Measurements from ENCODE around the gene SORT1.

SORT1 gene

GRCh38 chr1:109272021-109272799, 125.5 kb downstream of the SORT1 start:
- DNase-seq (ENCODE audit: low read depth), result no peak
- no peak overlapping the region for H3K4me3 ChIP-seq (ENCODE audit: low read length)
- TF ChIP-seq, protein P1, sequence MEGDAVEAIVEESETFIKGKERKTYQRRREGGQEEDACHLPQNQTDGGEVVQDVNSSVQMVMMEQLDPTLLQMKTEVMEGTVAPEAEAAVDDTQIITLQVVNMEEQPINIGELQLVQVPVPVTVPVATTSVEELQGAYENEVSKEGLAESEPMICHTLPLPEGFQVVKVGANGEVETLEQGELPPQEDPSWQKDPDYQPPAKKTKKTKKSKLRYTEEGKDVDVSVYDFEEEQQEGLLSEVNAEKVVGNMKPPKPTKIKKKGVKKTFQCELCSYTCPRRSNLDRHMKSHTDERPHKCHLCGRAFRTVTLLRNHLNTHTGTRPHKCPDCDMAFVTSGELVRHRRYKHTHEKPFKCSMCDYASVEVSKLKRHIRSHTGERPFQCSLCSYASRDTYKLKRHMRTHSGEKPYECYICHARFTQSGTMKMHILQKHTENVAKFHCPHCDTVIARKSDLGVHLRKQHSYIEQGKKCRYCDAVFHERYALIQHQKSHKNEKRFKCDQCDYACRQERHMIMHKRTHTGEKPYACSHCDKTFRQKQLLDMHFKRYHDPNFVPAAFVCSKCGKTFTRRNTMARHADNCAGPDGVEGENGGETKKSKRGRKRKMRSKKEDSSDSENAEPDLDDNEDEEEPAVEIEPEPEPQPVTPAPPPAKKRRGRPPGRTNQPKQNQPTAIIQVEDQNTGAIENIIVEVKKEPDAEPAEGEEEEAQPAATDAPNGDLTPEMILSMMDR (IDR thresholded peaks at IDR 0.05; ENCODE audit: insufficient read depth, low read depth, low read length, missing control alignments), result no peak

DNA sequence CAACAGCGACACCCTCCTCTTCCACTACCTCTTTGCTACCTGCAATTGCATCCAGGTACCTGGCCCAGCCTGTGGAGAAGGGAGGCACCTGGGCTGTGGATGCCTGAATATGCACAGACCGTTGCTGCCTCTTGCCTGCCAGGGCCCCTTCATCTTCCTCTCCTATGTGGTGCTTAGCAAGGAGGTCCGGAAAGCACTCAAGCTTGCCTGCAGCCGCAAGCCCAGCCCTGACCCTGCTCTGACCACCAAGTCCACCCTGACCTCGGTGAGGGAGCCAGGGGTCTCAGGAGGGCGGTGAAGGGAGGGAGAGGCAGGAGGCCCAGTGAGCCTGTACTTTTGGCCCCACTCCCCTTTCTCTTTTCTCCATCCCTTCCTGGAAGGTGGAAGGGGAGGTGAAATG, 126.3 kb downstream of the SORT1 start:
- no peak overlapping the region for H3K4me3 ChIP-seq (ENCODE audit: low read length)
- no peak for DNase-seq (ENCODE audit: low read depth)
- TF ChIP-seq, protein P1 (IDR thresholded peaks at IDR 0.05; ENCODE audit: insufficient read depth, low read depth, low read length, missing control alignments), result no peak

GRCh38 chr1:109270623-109271317, 126.9 kb downstream of the SORT1 start:
- TF ChIP-seq, protein P1 (IDR thresholded peaks at IDR 0.05; ENCODE audit: insufficient read depth, low read depth, low read length, missing control alignments), result no peak
- no peak overlapping the region for H3K4me3 ChIP-seq (ENCODE audit: low read length)
- DNase-seq (ENCODE audit: low read depth), result no peak

DNA sequence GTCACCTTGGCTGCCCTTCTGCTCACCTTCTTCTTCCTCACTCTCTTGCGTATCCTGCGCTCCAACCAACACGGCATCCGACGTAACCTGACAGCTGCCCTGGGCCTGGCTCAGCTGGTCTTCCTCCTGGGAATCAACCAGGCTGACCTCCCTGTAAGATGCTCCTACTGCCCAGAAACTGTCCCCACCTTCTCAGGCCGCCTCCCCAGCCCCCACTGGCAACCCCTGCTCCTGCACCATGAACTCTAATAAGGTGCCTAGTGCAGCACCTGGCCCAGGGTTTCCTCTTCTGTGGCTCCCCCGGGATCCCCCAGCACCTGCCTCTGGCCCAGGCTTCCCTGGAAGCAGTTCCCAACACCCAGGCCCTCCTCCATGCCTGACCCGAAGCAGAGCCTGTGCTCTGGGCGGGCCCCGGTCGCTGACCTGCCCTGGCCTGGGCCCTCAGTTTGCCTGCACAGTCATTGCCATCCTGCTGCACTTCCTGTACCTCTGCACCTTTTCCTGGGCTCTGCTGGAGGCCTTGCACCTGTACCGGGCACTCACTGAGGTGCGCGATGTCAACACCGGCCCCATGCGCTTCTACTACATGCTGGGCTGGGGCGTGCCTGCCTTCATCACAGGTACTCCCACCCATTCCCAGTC, 127.6 kb downstream of the SORT1 start:
- no peak for DNase-seq (ENCODE audit: low read depth)
- no peak overlapping the region for H3K4me3 ChIP-seq (ENCODE audit: low read length)
- TF ChIP-seq, protein P1 (IDR thresholded peaks at IDR 0.05; ENCODE audit: insufficient read depth, low read depth, low read length, missing control alignments), result no peak

- no peak for DNase-seq (ENCODE audit: low read depth)
- TF ChIP-seq, protein P1 (IDR thresholded peaks at IDR 0.05; ENCODE audit: insufficient read depth, low read depth, low read length, missing control alignments), result no peak
- H3K4me3 ChIP-seq (ENCODE audit: low read length), result no peak overlapping the region
Measured at GRCh38 chr1:109269212-109269980, 128.3 kb downstream of the SORT1 start.

DNA sequence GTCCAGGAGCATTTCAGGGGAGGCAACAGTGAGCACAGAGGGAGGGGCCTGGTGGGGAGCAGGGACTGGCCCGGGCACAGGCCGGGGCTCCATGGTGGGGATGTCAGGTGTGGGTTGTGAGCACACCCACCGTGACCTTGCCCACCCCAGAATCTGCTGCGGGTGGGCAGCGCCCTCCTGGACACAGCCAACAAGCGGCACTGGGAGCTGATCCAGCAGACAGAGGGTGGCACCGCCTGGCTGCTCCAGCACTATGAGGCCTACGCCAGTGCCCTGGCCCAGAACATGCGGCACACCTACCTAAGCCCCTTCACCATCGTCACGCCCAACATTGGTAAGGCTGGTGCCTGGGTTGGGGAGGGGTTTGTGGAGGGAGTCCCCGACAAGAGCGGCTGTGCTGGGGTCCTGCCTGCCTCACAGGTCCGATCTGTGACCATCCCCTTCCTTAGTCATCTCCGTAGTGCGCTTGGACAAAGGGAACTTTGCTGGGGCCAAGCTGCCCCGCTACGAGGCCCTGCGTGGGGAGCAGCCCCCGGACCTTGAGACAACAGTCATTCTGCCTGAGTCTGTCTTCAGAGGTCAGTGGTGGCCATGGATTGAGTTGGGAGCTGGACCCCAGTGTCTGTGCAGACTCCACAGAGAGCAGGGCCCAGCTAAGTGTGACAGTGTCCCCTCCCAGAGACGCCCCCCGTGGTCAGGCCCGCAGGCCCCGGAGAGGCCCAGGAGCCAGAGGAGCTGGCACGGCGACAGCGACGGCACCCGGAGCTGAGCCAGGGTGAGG, 129.1 kb downstream of the SORT1 start:
- DNase-seq (ENCODE audit: low read depth), result no peak
- no peak overlapping the region for H3K4me3 ChIP-seq (ENCODE audit: low read length)
- TF ChIP-seq, protein P1 (IDR thresholded peaks at IDR 0.05; ENCODE audit: insufficient read depth, low read depth, low read length, missing control alignments), result no peak

Measured in epithelial cell of esophagus (primary cell).